Measurements from ENCODE around the gene CARMIL1. TPM values are rescaled to one million over a fixed set of nuclear protein-coding genes. Genes with fewer than 3 reads are reported as not detected.
A peak's percentile ranks its signal among the peaks of the same experiment; 100 is the strongest.

Gene CARMIL1
- total RNA-seq, 1 experiment from 2014 or later: 0.43 TPM

GRCh38 chr6:25449774-25450173 lies 170.6 kb downstream of the CARMIL1 start:
- Histone ChIP-seq H3K4me3 (no peak overlapping the region), H3K27me3 (no peaks in the 10 kb centered on the region), H3K36me3 (no peaks in the 10 kb centered on the region), H3K9me3 (replicated peaks) (no peaks in the 10 kb centered on the region), H3K4me1 (no peaks in the 10 kb centered on the region), H3K27ac (no peak overlapping the region)
- peak in 1 of 2 experiments; percentile 1 for DNase-seq

GRCh38 chr6:25450469-25451198 lies 171.5 kb downstream of the CARMIL1 start:
- no peaks in the 10 kb centered on the region for H3K27me3 ChIP-seq
- no peaks in the 10 kb centered on the region for H3K9me3 ChIP-seq (replicated peaks)
- no peaks in the 10 kb centered on the region for H3K36me3 ChIP-seq
- H3K4me3 ChIP-seq: no peak overlapping the region
- no peak for DNase-seq
- H3K27ac ChIP-seq: no peak overlapping the region
- no peaks in the 10 kb centered on the region for H3K4me1 ChIP-seq

- Histone ChIP-seq H3K27me3 (no peaks in the 10 kb centered on the region), H3K36me3 (no peaks in the 10 kb centered on the region), H3K9me3 (replicated peaks) (no peaks in the 10 kb centered on the region), H3K4me1 (no peaks in the 10 kb centered on the region), H3K27ac (no peak overlapping the region), H3K4me3 (no peak overlapping the region)
- no peak for DNase-seq
Measured at GRCh38 chr6:25452031-25452430, 172.9 kb downstream of the CARMIL1 start.

GRCh38 chr6:25453288-25453687 lies 174.1 kb downstream of the CARMIL1 start:
- no peaks in the 10 kb centered on the region for H3K27me3 ChIP-seq
- DNase-seq: no peak

GRCh38 chr6:25454136-25454535 lies 175.0 kb downstream of the CARMIL1 start:
- Histone ChIP-seq H3K4me3 (no peak overlapping the region), H3K4me1 (no peaks in the 10 kb centered on the region), H3K36me3 (no peaks in the 10 kb centered on the region), H3K27ac (no peak overlapping the region), H3K9me3 (replicated peaks) (no peaks in the 10 kb centered on the region), H3K27me3 (no peaks in the 10 kb centered on the region)
- no peak for DNase-seq

More at GRCh38 chr6:25453288-25453687, 174.1 kb downstream of the CARMIL1 start:
- no peak overlapping the region for H3K27ac ChIP-seq
- H3K36me3 ChIP-seq: no peaks in the 10 kb centered on the region
- H3K4me1 ChIP-seq: no peaks in the 10 kb centered on the region
- no peaks in the 10 kb centered on the region for H3K9me3 ChIP-seq (replicated peaks)
- H3K4me3 ChIP-seq: no peak overlapping the region

GRCh38 chr6:25456249-25457040 lies 177.3 kb downstream of the CARMIL1 start:
- H3K27me3 ChIP-seq: no peaks in the 10 kb centered on the region
- H3K9me3 ChIP-seq (replicated peaks): no peaks in the 10 kb centered on the region
- H3K27ac ChIP-seq: no peak overlapping the region
- no peaks in the 10 kb centered on the region for H3K4me1 ChIP-seq
- DNase-seq: no peak
- H3K36me3 ChIP-seq: no peaks in the 10 kb centered on the region
- no peak overlapping the region for H3K4me3 ChIP-seq

- no peaks in the 10 kb centered on the region for H3K36me3 ChIP-seq
- no peaks in the 10 kb centered on the region for H3K4me1 ChIP-seq
- no peak overlapping the region for H3K27ac ChIP-seq
- H3K27me3 ChIP-seq: no peaks in the 10 kb centered on the region
- H3K4me3 ChIP-seq: no peak overlapping the region
- H3K9me3 ChIP-seq (replicated peaks): no peaks in the 10 kb centered on the region
- no peak for DNase-seq
Measured at GRCh38 chr6:25457516-25457915, 178.3 kb downstream of the CARMIL1 start.

GRCh38 chr6:25458485-25458884 lies 179.3 kb downstream of the CARMIL1 start:
- Histone ChIP-seq H3K4me3 (no peak overlapping the region), H3K36me3 (no peaks in the 10 kb centered on the region), H3K4me1 (no peaks in the 10 kb centered on the region), H3K9me3 (replicated peaks) (no peaks in the 10 kb centered on the region), H3K27me3 (no peaks in the 10 kb centered on the region), H3K27ac (no peak overlapping the region)
- no peak for DNase-seq

- no peaks in the 10 kb centered on the region for H3K9me3 ChIP-seq (replicated peaks)
- H3K27me3 ChIP-seq: no peaks in the 10 kb centered on the region
- no peaks in the 10 kb centered on the region for H3K36me3 ChIP-seq
- H3K27ac ChIP-seq: no peak overlapping the region
- no peak for DNase-seq
- H3K4me1 ChIP-seq: no peaks in the 10 kb centered on the region
- no peak overlapping the region for H3K4me3 ChIP-seq
Measured at GRCh38 chr6:25462235-25462897, 183.2 kb downstream of the CARMIL1 start.

GRCh38 chr6:25463441-25463840 lies 184.3 kb downstream of the CARMIL1 start:
- Histone ChIP-seq H3K36me3 (no peaks in the 10 kb centered on the region), H3K27me3 (no peaks in the 10 kb centered on the region), H3K9me3 (replicated peaks) (no peaks in the 10 kb centered on the region), H3K27ac (no peak overlapping the region), H3K4me1 (no peaks in the 10 kb centered on the region), H3K4me3 (no peak overlapping the region)
- no peak for DNase-seq

- DNase-seq: no peak
- Histone ChIP-seq H3K9me3 (replicated peaks) (no peaks in the 10 kb centered on the region), H3K4me1 (no peaks in the 10 kb centered on the region), H3K27ac (no peak overlapping the region), H3K27me3 (no peaks in the 10 kb centered on the region), H3K36me3 (no peaks in the 10 kb centered on the region), H3K4me3 (no peak overlapping the region)
Measured at GRCh38 chr6:25464225-25464624, 185.1 kb downstream of the CARMIL1 start.

- H3K4me1 ChIP-seq: no peaks in the 10 kb centered on the region
- H3K27me3 ChIP-seq: no peaks in the 10 kb centered on the region
- H3K27ac ChIP-seq: no peak overlapping the region
- no peaks in the 10 kb centered on the region for H3K9me3 ChIP-seq (replicated peaks)
- no peaks in the 10 kb centered on the region for H3K36me3 ChIP-seq
- no peak for DNase-seq
- no peak overlapping the region for H3K4me3 ChIP-seq
Measured at GRCh38 chr6:25465941-25466340, 186.8 kb downstream of the CARMIL1 start.

- H3K27me3 ChIP-seq: no peaks in the 10 kb centered on the region
- H3K4me1 ChIP-seq: no peaks in the 10 kb centered on the region
- no peak overlapping the region for H3K27ac ChIP-seq
- H3K9me3 ChIP-seq (replicated peaks): no peaks in the 10 kb centered on the region
- H3K36me3 ChIP-seq: no peaks in the 10 kb centered on the region
- DNase-seq: no peak
- H3K4me3 ChIP-seq: no peak overlapping the region
Measured at GRCh38 chr6:25468881-25469280, 189.7 kb downstream of the CARMIL1 start.

- Histone ChIP-seq H3K27me3 (no peaks in the 10 kb centered on the region), H3K36me3 (no peaks in the 10 kb centered on the region), H3K4me3 (no peak overlapping the region), H3K4me1 (no peaks in the 10 kb centered on the region), H3K27ac (no peak overlapping the region), H3K9me3 (replicated peaks) (no peaks in the 10 kb centered on the region)
- DNase-seq: no peak
Measured at GRCh38 chr6:25469797-25470388, 190.7 kb downstream of the CARMIL1 start.

- Histone ChIP-seq H3K27ac (no peak overlapping the region), H3K9me3 (replicated peaks) (no peaks in the 10 kb centered on the region), H3K4me1 (no peaks in the 10 kb centered on the region), H3K36me3 (no peaks in the 10 kb centered on the region), H3K4me3 (no peak overlapping the region), H3K27me3 (no peaks in the 10 kb centered on the region)
- DNase-seq: no peak
Measured at GRCh38 chr6:25472306-25472705, 193.1 kb downstream of the CARMIL1 start.
